GM23338 (cell line): Measurements from ENCODE around the gene MEF2D. TPM values are rescaled to one million over a fixed set of nuclear protein-coding genes. Genes with fewer than 3 reads are reported as not detected.

Experiments used
- ATAC-seq: fragments of 200-7000 bp; cut with Tn5 transposase; 3 replicates; pipeline ENCODE4 v1.9.1; 2020
- DNase-seq: peaks from one replicate; pipeline ENCODE4 v3.0.0-alpha.2; 2015; ENCODE audit warnings: low spot score
- H2AFZ ChIP-seq: fragments of 200-600 bp; sonication (generic); 2 replicates; pipeline ENCODE4 v1.8.0; 2016; ENCODE audit warnings: antibody characterized with exemption, mild to moderate bottlenecking, moderate library complexity
- H3F3A ChIP-seq: fragments of 200-600 bp; sonication (generic); replicated peaks from 2 replicates; pipeline ENCODE4 v1.8.0; 2017; ENCODE audit warnings: antibody characterized with exemption, mixed run types, low read depth
- H3K27ac ChIP-seq: fragments of 200-600 bp; sonication (generic); 2 replicates; pipeline ENCODE4 v1.6.1; 2016; ENCODE audit warnings: low read depth
- H3K27me3 ChIP-seq: fragments of 200-600 bp; sonication (generic); 2 replicates; pipeline ENCODE4 v1.8.0; 2016; ENCODE audit warnings: mild to moderate bottlenecking, mixed run types, moderate library complexity; ENCODE audit not compliant: insufficient read depth
- H3K36me3 ChIP-seq: fragments of 200-600 bp; sonication (generic); 2 replicates; pipeline ENCODE4 v1.8.0; 2016; ENCODE audit warnings: mild to moderate bottlenecking; ENCODE audit not compliant: insufficient read depth
- H3K4me1 ChIP-seq: fragments of 200-600 bp; sonication (generic); 2 replicates; pipeline ENCODE4 v1.8.0; 2016; ENCODE audit warnings: mild to moderate bottlenecking, moderate library complexity; ENCODE audit not compliant: insufficient read depth
- H3K4me2 ChIP-seq: fragments of 200-600 bp; sonication (generic); 2 replicates; pipeline ENCODE4 v1.7.1; 2017; ENCODE audit warnings: mixed run types
- H3K4me3 ChIP-seq: fragments of 200-600 bp; sonication (generic); 2 replicates; pipeline ENCODE4 v1.6.1; 2016; ENCODE audit warnings: mixed run types
- H3K79me2 ChIP-seq: fragments of 200-600 bp; sonication (generic); replicated peaks from 2 replicates; pipeline ENCODE4 v1.8.0; 2017; ENCODE audit warnings: mild to moderate bottlenecking; ENCODE audit not compliant: insufficient read depth
- H3K9me2 ChIP-seq: fragments of 200-600 bp; sonication (generic); 2 replicates; pipeline ENCODE4 v1.8.0; 2017; ENCODE audit not compliant: insufficient read depth
- H4K20me1 ChIP-seq: fragments of 200-600 bp; sonication (generic); replicated peaks from 2 replicates; pipeline ENCODE4 v1.8.0; 2017; ENCODE audit warnings: mild to moderate bottlenecking; ENCODE audit not compliant: insufficient read depth
- H3K27ac Mint-ChIP-seq: 2 replicates; pipeline ENCODE4 v1.8.0; 2020; ENCODE audit warnings: inconsistent platforms, mild to moderate bottlenecking, moderate library complexity, mixed read lengths
- H3K27me3 Mint-ChIP-seq: 3 replicates; pipeline ENCODE4 v1.8.0; 2022; ENCODE audit warnings: low read depth, mild to moderate bottlenecking, moderate library complexity, mixed read lengths, inconsistent platforms; ENCODE audit not compliant: insufficient read depth, poor library complexity
- H3K36me3 Mint-ChIP-seq: 3 replicates; pipeline ENCODE4 v1.8.0; 2021; ENCODE audit warnings: low read depth, mild to moderate bottlenecking, inconsistent platforms, moderate library complexity, mixed read lengths
- H3K4me1 Mint-ChIP-seq: 3 replicates; pipeline ENCODE4 v1.8.0; 2020; ENCODE audit warnings: mild to moderate bottlenecking, inconsistent platforms, mixed read lengths
- H3K4me3 Mint-ChIP-seq: 3 replicates; pipeline ENCODE4 v1.8.0; 2021; ENCODE audit warnings: moderate library complexity, mild to moderate bottlenecking, inconsistent platforms, mixed read lengths
- H3K9me3 Mint-ChIP-seq: 3 replicates; pipeline ENCODE4 v1.8.0; 2020; ENCODE audit warnings: moderate library complexity, mild to moderate bottlenecking, inconsistent platforms, mixed read lengths
- CREB1 ChIP-seq: fragments of 250-450 bp; sonication (Bioruptor Pico); IDR thresholded peaks from 2 replicates; pipeline ENCODE4 v1.5.0; 2020; ENCODE audit warnings: low read depth, mild to moderate bottlenecking, moderate library complexity
- EZH2 ChIP-seq: fragments of 200-600 bp; sonication (generic); IDR thresholded peaks from one replicate; pipeline ENCODE4 v1.8.0; 2017; ENCODE audit warnings: antibody characterized with exemption, mild to moderate bottlenecking, low read depth; ENCODE audit not compliant: unreplicated experiment
- EZH2phosphoT487 ChIP-seq: fragments of 200-600 bp; sonication (generic); IDR thresholded peaks from one replicate; pipeline ENCODE4 v1.8.1; 2018; ENCODE audit warnings: antibody characterized with exemption; ENCODE audit not compliant: unreplicated experiment
- NANOG ChIP-seq: IDR thresholded peaks from 2 replicates; pipeline ENCODE4 v1.6.1; 2016; ENCODE audit warnings: antibody characterized with exemption, borderline replicate concordance
- POLR2AphosphoS5 ChIP-seq: IDR thresholded peaks from 2 replicates; pipeline ENCODE4 v1.6.1; 2016; ENCODE audit warnings: antibody characterized with exemption, low read depth
- STAT1 ChIP-seq: IDR thresholded peaks from one replicate; pipeline ENCODE4 v1.6.1; 2016; ENCODE audit warnings: antibody characterized with exemption; ENCODE audit not compliant: unreplicated experiment
- ZNF114 ChIP-seq: fragments of 250-450 bp; sonication (Bioruptor Pico); IDR thresholded peaks from 2 replicates; pipeline ENCODE4 v1.5.0; 2020; ENCODE audit warnings: mild to moderate bottlenecking, moderate library complexity
- ZNF331 ChIP-seq: fragments of 250-450 bp; sonication (Bioruptor Pico); IDR thresholded peaks from 2 replicates; pipeline ENCODE4 v1.5.0; 2020; ENCODE audit warnings: low read depth, mild to moderate bottlenecking, moderate library complexity
- polyA plus RNA-seq: library from polyadenylated mRNA; unstranded; fragments of >200 nt; fragmentation: Nextera tagmentation; extraction: Ambion mirVana; gene quantifications from 2 replicates; pipeline ENCODE4 v1.2.1, GENCODE V29; 2016
- total RNA-seq: library from RNA; depleted of rRNA; stranded (reverse); fragments of >200 nt; shearing (Covaris generic); gene quantifications from 2 replicates; pipeline ENCODE4 v1.2.3, GENCODE V29; 2014
- TF ChIP-seq, protein P1 (sequence below), 2 experiments: fragments of 200-600 bp in 1 of 2; sonication (generic) in 1 of 2; conservative IDR thresholded peaks; 2 replicates each; pipeline versions ENCODE4 v1.5.1 to v1.6.1; 2016 to 2017; ENCODE audit warnings: antibody characterized with exemption in 2 of 2, low read depth in 2 of 2, mild to moderate bottlenecking in 2 of 2, moderate library complexity in 1 of 2
- TF ChIP-seq, protein P2 (sequence below): IDR thresholded peaks from 2 replicates; pipeline ENCODE4 v1.6.1; 2016; ENCODE audit warnings: antibody characterized with exemption
- TF ChIP-seq, protein P3 (sequence below): fragments of 250-450 bp; sonication (Bioruptor Pico); IDR thresholded peaks from 2 replicates; pipeline ENCODE4 v1.5.0; 2020; ENCODE audit warnings: mild to moderate bottlenecking, moderate library complexity

MEF2D gene
- total and polyA plus RNA-seq, 2 experiments from 2014 or later: 10.6 to 15.5 TPM

DNA sequence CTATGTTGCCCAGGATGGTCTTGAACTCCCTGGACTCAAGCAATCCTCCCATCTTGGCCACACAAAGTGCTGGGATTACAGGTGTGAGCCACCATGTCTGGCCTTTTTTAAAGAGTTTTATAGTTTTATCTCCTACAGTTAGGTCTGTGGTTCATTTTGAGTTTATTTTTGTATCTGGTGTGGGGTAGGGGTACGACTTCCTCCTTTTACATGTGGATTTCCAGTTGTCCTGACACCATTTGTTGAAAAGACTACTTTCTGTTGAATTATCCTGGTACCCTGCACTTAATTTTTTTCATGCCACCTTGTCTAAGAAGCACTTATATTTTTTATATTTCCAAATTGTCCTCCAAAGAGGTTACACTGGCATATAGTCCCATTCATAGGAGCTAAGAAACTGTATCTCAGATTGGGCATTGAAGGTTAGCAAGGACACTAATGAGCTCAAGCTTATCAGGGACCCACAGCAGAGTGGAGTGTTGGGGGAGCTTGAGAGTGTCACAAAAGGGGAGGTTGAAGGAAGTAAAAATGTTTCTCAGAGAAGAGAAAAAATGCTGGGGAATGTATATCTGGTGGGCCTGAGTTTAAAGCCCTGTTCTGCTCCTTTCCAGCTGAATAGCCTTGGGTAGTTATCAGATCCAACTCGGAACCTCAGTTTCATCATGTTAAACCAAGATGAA, 23.4 kb upstream of the MEF2D start:
- Histone ChIP-seq H3K79me2 (no peaks in the 10 kb centered on the region), H3K4me3 (no peak overlapping the region), H3K4me2 (no peak overlapping the region), H4K20me1 (no peaks in the 10 kb centered on the region; the same call in 1 of the 2 replicates), H3K9me2 (no peaks in the 10 kb centered on the region), H3F3A (no peaks in the 10 kb centered on the region), H2AFZ (no peak overlapping the region), H3K4me1 (peaks cover 19% of the 10 kb centered on the region; the same call in 1 of the 2 replicates), H3K27ac (no peak overlapping the region), H3K36me3 (no peaks in the 10 kb centered on the region), H3K27me3 (no peaks in the 10 kb centered on the region)
- H3K9me3 Mint-ChIP-seq: no peaks in the 10 kb centered on the region
- peaks cover 6% of the 10 kb centered on the region for H3K27me3 Mint-ChIP-seq
- H3K4me3 Mint-ChIP-seq: no peak overlapping the region
- H3K36me3 Mint-ChIP-seq: peaks cover 21% of the 10 kb centered on the region
- TF ChIP-seq EZH2phosphoT487 (no peak), CREB1 (no peak), STAT1 (no peak), ZNF331 (CRISPR knock-in tag) (no peak), POLR2AphosphoS5 (no peak), ZNF114 (CRISPR knock-in tag) (no peak), EZH2 (no peak), NANOG (no peak)
- TF ChIP-seq, protein P1, sequence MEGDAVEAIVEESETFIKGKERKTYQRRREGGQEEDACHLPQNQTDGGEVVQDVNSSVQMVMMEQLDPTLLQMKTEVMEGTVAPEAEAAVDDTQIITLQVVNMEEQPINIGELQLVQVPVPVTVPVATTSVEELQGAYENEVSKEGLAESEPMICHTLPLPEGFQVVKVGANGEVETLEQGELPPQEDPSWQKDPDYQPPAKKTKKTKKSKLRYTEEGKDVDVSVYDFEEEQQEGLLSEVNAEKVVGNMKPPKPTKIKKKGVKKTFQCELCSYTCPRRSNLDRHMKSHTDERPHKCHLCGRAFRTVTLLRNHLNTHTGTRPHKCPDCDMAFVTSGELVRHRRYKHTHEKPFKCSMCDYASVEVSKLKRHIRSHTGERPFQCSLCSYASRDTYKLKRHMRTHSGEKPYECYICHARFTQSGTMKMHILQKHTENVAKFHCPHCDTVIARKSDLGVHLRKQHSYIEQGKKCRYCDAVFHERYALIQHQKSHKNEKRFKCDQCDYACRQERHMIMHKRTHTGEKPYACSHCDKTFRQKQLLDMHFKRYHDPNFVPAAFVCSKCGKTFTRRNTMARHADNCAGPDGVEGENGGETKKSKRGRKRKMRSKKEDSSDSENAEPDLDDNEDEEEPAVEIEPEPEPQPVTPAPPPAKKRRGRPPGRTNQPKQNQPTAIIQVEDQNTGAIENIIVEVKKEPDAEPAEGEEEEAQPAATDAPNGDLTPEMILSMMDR (conservative IDR thresholded peaks at IDR 0.05; ENCODE audit: low read depth in 2 of 2): no peak
- TF ChIP-seq, protein P2, sequence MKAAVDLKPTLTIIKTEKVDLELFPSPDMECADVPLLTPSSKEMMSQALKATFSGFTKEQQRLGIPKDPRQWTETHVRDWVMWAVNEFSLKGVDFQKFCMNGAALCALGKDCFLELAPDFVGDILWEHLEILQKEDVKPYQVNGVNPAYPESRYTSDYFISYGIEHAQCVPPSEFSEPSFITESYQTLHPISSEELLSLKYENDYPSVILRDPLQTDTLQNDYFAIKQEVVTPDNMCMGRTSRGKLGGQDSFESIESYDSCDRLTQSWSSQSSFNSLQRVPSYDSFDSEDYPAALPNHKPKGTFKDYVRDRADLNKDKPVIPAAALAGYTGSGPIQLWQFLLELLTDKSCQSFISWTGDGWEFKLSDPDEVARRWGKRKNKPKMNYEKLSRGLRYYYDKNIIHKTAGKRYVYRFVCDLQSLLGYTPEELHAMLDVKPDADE: no peak
- H3K4me1 Mint-ChIP-seq: peaks cover 22% of the 10 kb centered on the region
- H3K27ac Mint-ChIP-seq: no peak overlapping the region
- no peak for DNase-seq
- no peak for ATAC-seq

DNA sequence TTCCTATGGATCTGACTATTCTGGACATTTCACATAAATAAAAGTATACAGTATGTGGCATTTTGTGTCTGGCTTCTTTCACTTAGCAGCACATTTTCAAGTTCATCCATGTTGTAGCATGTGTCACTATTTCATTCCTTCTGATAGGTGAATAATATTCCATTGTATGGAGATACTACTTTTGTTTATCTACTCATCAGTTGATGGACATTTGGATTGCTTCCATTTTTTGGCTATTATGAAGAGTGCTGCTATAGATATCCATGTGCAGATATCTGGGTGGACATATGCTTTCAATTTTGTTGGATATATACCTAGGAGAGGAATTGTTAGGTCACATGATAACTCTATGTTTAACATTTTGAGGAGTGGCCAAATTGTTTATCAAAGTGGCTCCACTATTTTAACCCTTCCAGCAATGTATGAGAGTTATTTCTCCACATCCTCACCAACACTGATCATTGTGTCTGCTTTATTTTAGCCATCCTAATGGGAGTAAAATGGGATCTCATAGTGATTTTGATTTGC, 21.9 kb upstream of the MEF2D start:
- no peaks in the 10 kb centered on the region for H3K27me3 ChIP-seq
- no peaks in the 10 kb centered on the region for H3F3A ChIP-seq
- ATAC-seq: no peak
- H3K9me2 ChIP-seq: no peaks in the 10 kb centered on the region
- H3K27ac ChIP-seq: no peak overlapping the region
- no peaks in the 10 kb centered on the region; the same call in 1 of the 2 replicates for H4K20me1 ChIP-seq
- Mint-ChIP-seq H3K36me3 (peaks cover 7% of the 10 kb centered on the region; the same call in 1 of the 3 replicates), H3K4me1 (peaks cover 22% of the 10 kb centered on the region), H3K27me3 (peaks cover 6% of the 10 kb centered on the region), H3K27ac (no peak overlapping the region), H3K4me3 (no peak overlapping the region), H3K9me3 (no peaks in the 10 kb centered on the region)
- H3K79me2 ChIP-seq: no peaks in the 10 kb centered on the region
- H3K4me1 ChIP-seq: peaks cover 19% of the 10 kb centered on the region; the same call in 1 of the 2 replicates
- no peak overlapping the region for H3K4me2 ChIP-seq
- no peaks in the 10 kb centered on the region for H3K36me3 ChIP-seq
- no peak overlapping the region for H2AFZ ChIP-seq
- no peak for DNase-seq
- no peak overlapping the region for H3K4me3 ChIP-seq
- TF ChIP-seq ZNF114 (CRISPR knock-in tag) (no peak), EZH2phosphoT487 (no peak), STAT1 (no peak)
- TF ChIP-seq, protein P3, sequence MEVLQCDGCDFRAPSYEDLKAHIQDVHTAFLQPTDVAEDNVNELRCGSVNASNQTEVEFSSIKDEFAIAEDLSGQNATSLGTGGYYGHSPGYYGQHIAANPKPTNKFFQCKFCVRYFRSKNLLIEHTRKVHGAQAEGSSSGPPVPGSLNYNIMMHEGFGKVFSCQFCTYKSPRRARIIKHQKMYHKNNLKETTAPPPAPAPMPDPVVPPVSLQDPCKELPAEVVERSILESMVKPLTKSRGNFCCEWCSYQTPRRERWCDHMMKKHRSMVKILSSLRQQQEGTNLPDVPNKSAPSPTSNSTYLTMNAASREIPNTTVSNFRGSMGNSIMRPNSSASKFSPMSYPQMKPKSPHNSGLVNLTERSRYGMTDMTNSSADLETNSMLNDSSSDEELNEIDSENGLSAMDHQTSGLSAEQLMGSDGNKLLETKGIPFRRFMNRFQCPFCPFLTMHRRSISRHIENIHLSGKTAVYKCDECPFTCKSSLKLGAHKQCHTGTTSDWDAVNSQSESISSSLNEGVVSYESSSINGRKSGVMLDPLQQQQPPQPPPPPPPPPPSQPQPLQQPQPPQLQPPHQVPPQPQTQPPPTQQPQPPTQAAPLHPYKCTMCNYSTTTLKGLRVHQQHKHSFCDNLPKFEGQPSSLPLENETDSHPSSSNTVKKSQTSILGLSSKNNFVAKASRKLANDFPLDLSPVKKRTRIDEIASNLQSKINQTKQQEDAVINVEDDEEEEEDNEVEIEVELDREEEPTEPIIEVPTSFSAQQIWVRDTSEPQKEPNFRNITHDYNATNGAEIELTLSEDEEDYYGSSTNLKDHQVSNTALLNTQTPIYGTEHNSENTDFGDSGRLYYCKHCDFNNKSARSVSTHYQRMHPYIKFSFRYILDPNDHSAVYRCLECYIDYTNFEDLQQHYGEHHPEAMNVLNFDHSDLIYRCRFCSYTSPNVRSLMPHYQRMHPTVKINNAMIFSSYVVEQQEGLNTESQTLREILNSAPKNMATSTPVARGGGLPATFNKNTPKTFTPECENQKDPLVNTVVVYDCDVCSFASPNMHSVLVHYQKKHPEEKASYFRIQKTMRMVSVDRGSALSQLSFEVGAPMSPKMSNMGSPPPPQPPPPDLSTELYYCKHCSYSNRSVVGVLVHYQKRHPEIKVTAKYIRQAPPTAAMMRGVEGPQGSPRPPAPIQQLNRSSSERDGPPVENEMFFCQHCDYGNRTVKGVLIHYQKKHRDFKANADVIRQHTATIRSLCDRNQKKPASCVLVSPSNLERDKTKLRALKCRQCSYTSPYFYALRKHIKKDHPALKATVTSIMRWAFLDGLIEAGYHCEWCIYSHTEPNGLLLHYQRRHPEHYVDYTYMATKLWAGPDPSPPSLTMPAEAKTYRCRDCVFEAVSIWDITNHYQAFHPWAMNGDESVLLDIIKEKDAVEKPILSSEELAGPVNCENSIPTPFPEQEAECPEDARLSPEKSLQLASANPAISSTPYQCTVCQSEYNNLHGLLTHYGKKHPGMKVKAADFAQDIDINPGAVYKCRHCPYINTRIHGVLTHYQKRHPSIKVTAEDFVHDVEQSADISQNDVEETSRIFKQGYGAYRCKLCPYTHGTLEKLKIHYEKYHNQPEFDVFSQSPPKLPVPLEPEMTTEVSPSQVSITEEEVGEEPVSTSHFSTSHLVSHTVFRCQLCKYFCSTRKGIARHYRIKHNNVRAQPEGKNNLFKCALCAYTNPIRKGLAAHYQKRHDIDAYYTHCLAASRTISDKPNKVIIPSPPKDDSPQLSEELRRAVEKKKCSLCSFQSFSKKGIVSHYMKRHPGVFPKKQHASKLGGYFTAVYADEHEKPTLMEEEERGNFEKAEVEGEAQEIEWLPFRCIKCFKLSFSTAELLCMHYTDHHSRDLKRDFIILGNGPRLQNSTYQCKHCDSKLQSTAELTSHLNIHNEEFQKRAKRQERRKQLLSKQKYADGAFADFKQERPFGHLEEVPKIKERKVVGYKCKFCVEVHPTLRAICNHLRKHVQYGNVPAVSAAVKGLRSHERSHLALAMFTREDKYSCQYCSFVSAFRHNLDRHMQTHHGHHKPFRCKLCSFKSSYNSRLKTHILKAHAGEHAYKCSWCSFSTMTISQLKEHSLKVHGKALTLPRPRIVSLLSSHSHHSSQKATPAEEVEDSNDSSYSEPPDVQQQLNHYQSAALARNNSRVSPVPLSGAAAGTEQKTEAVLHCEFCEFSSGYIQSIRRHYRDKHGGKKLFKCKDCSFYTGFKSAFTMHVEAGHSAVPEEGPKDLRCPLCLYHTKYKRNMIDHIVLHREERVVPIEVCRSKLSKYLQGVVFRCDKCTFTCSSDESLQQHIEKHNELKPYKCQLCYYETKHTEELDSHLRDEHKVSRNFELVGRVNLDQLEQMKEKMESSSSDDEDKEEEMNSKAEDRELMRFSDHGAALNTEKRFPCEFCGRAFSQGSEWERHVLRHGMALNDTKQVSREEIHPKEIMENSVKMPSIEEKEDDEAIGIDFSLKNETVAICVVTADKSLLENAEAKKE (CRISPR knock-in tag): no peak
